GM21576 (cell line): ENCODE results near the gene GAGE12C.
"Not testable (repeated sequence)": the region's sequence is repeated elsewhere in the genome, so short reads cannot be mapped to it uniquely, and the experiment has no call there.

ENCODE experiments used
- ATAC-seq: cut with Tn5 transposase; IDR thresholded peaks from one replicate; pipeline ENCODE4 v1.9.1; 2021; ENCODE audit warnings: mild to moderate bottlenecking, moderate library complexity; ENCODE audit not compliant: unreplicated experiment

The GAGE12C gene, protein sequence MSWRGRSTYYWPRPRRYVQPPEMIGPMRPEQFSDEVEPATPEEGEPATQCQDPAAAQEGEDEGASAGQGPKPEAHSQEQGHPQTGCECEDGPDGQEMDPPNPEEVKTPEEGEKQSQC

DNA sequence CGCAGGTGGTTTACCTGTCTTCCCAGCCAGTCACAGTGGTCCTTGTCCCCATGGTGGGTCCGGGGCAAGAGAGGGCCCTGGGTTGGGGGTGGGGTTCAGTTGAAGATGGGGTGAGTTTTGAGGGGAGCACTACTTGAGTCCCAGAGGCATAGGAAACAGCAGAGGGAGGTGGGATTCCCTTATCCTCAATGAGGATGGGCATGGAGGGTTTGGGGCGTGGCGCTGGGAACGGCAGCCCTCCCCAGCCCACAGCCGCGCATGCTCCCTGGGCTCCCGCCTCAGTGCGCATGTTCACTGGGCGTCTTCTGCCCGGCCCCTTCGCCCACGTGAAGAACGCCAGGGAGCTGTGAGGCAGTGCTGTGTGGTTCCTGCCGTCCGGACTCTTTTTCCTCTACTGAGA is at the start of gene GAGE12C:
Gene GAGE12C, plus strand, starts transcription at position 301 of the 400 bp plus-strand sequence. CDS start 1,155 bp downstream, outside the sequence.
- ATAC-seq = not testable (repeated sequence)

DNA sequence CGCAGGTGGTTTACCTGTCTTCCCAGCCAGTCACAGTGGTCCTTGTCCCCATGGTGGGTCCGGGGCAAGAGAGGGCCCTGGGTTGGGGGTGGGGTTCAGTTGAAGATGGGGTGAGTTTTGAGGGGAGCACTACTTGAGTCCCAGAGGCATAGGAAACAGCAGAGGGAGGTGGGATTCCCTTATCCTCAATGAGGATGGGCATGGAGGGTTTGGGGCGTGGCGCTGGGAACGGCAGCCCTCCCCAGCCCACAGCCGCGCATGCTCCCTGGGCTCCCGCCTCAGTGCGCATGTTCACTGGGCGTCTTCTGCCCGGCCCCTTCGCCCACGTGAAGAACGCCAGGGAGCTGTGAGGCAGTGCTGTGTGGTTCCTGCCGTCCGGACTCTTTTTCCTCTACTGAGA is 9.5 kb downstream of the GAGE12C start, which contains the start of gene GAGE12D:
Gene GAGE12D, plus strand, starts transcription at position 301 of the 400 bp plus-strand sequence. CDS start 1,155 bp downstream, outside the sequence.
- ATAC-seq = not testable (repeated sequence)

DNA sequence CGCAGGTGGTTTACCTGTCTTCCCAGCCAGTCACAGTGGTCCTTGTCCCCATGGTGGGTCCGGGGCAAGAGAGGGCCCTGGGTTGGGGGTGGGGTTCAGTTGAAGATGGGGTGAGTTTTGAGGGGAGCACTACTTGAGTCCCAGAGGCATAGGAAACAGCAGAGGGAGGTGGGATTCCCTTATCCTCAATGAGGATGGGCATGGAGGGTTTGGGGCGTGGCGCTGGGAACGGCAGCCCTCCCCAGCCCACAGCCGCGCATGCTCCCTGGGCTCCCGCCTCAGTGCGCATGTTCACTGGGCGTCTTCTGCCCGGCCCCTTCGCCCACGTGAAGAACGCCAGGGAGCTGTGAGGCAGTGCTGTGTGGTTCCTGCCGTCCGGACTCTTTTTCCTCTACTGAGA is 19.0 kb downstream of the GAGE12C start, which contains the start of gene GAGE12E:
Gene GAGE12E, plus strand, starts transcription at position 301 of the 400 bp plus-strand sequence. CDS start 1,155 bp downstream, outside the sequence.
- not testable (repeated sequence) for ATAC-seq

DNA sequence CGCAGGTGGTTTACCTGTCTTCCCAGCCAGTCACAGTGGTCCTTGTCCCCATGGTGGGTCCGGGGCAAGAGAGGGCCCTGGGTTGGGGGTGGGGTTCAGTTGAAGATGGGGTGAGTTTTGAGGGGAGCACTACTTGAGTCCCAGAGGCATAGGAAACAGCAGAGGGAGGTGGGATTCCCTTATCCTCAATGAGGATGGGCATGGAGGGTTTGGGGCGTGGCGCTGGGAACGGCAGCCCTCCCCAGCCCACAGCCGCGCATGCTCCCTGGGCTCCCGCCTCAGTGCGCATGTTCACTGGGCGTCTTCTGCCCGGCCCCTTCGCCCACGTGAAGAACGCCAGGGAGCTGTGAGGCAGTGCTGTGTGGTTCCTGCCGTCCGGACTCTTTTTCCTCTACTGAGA is 28.6 kb downstream of the GAGE12C start, which contains the start of gene GAGE12F:
Gene GAGE12F, plus strand, starts transcription at position 301 of the 400 bp plus-strand sequence. CDS start 1,155 bp downstream, outside the sequence.
- not testable (repeated sequence) for ATAC-seq

DNA sequence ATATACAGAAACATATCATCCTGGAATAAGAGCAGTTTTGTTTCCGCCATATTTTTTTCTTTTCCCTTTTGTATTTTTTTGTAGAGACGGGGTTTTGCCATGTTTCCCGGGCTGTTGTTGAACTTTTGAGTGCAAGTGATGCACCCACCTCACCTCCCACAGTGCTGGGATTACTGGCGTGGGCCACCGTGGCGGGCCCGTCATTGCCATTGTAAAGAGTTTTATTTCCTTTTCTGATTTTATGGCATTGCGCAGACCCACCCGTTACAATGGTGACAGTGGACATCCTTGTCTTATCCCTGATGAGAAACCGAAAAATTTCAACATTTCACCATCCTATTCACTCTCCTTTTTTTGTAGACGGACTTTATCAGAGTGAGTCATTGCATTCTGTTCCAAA is 36.8 kb downstream of the GAGE12C start:
- not testable (repeated sequence) for ATAC-seq

DNA sequence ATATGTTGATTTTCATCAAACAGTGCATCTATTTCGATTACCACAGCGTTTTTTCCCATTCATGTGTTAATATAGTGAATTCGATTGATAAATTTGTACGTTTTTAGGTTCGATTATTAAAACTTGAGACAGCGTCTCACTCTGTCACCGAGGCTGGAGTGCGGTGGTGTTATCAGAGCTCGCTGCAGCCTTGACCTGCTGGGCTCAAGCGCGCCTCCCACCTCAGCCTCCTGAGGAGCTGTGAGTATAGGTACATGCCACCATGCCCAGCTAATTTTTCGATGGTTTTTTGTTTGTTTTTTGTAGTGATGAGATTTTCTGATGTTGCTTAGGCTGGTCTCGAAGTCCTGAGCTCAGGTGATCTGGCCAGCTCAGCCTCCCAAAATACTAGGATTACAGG is 37.2 kb downstream of the GAGE12C start:
- not testable (repeated sequence) for ATAC-seq

DNA sequence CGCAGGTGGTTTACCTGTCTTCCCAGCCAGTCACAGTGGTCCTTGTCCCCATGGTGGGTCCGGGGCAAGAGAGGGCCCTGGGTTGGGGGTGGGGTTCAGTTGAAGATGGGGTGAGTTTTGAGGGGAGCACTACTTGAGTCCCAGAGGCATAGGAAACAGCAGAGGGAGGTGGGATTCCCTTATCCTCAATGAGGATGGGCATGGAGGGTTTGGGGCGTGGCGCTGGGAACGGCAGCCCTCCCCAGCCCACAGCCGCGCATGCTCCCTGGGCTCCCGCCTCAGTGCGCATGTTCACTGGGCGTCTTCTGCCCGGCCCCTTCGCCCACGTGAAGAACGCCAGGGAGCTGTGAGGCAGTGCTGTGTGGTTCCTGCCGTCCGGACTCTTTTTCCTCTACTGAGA is 38.1 kb downstream of the GAGE12C start, which contains the start of gene GAGE12G:
Gene GAGE12G, plus strand, starts transcription at position 301 of the 400 bp plus-strand sequence. CDS start 1,155 bp downstream, outside the sequence.
- ATAC-seq = not testable (repeated sequence)

DNA sequence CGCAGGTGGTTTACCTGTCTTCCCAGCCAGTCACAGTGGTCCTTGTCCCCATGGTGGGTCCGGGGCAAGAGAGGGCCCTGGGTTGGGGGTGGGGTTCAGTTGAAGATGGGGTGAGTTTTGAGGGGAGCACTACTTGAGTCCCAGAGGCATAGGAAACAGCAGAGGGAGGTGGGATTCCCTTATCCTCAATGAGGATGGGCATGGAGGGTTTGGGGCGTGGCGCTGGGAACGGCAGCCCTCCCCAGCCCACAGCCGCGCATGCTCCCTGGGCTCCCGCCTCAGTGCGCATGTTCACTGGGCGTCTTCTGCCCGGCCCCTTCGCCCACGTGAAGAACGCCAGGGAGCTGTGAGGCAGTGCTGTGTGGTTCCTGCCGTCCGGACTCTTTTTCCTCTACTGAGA is 47.7 kb downstream of the GAGE12C start, which contains the start of gene GAGE12H:
Gene GAGE12H, plus strand, starts transcription at position 301 of the 400 bp plus-strand sequence. CDS start 1,155 bp downstream, outside the sequence.
- not testable (repeated sequence) for ATAC-seq
